PC-3 (cell line): ENCODE measurements around the gene NECAB2. TPM values are rescaled to one million over a fixed set of nuclear protein-coding genes. Genes with fewer than 3 reads are reported as not detected.

Experiments used
- ATAC-seq: fragments of 200-7000 bp; cut with Tn5 transposase; 2 replicates; pipeline ENCODE4 v1.9.1; 2020; ENCODE audit warnings: mild to moderate bottlenecking, moderate library complexity
- BruUV-seq: library from RNA; stranded (reverse); fragments of 400-500 nt; replicated peaks from 2 replicates; lab custom pipeline; 2021; lab: Mats Ljungman, UMichigan
- CTCF ChIA-PET: fragments of 300-600 bp; sonication (Branson Sonifier 250); formaldehyde crosslinking; loops from one replicate; lab custom pipeline; 2022; ENCODE audit warnings: antibody characterized with exemption; lab: Charles Lee
- POLR2A ChIA-PET: fragments of 300-600 bp; sonication (Branson Sonifier 250); formaldehyde crosslinking; loops from one replicate; lab custom pipeline; 2022; ENCODE audit warnings: antibody characterized with exemption; ENCODE audit not compliant: unreplicated experiment; lab: Charles Lee
- DNase-seq: peaks from one replicate; pipeline ENCODE4 v3.0.0-alpha.2; 2015
- H2AFZ ChIP-seq: fragments of 300-600 bp; sonication (generic); 2 replicates; pipeline ENCODE4 v1.6.0; 2016; ENCODE audit warnings: antibody characterized with exemption, low read length
- H3F3A ChIP-seq: fragments of 300-600 bp; sonication (generic); one replicate; pipeline ENCODE4 v1.6.0; 2017; ENCODE audit warnings: antibody characterized with exemption, low read length, control low read depth, mild to moderate bottlenecking; ENCODE audit not compliant: unreplicated experiment
- H3K27ac ChIP-seq: fragments of 300-600 bp; sonication (generic); 2 replicates; pipeline ENCODE4 v1.5.1; 2016; ENCODE audit warnings: mild to moderate bottlenecking, low read length
- H3K27me3 ChIP-seq: fragments of 300-600 bp; sonication (generic); 2 replicates; pipeline ENCODE4 v1.6.1; 2016; ENCODE audit warnings: low read length, mixed read lengths
- H3K36me3 ChIP-seq: fragments of 300-600 bp; sonication (generic); 2 replicates; pipeline ENCODE4 v1.6.1; 2016; ENCODE audit warnings: low read depth, mixed run types, low read length, mixed read lengths
- H3K4me1 ChIP-seq: fragments of 300-600 bp; sonication (generic); 2 replicates; pipeline ENCODE4 v1.5.1; 2016; ENCODE audit warnings: low read length; ENCODE audit not compliant: insufficient read depth
- H3K4me2 ChIP-seq: fragments of 300-600 bp; sonication (generic); 2 replicates; pipeline ENCODE4 v1.6.0; 2016; ENCODE audit warnings: low read length
- H3K4me3 ChIP-seq: fragments of 300-600 bp; sonication (generic); 2 replicates; pipeline ENCODE4 v1.5.1; 2016; ENCODE audit warnings: mild to moderate bottlenecking, low read length, mixed read lengths
- H3K79me2 ChIP-seq: fragments of 300-600 bp; sonication (generic); 2 replicates; pipeline ENCODE4 v1.6.1; 2017; ENCODE audit warnings: low read length, mixed read lengths
- H3K9ac ChIP-seq: fragments of 300-600 bp; sonication (generic); 2 replicates; pipeline ENCODE4 v1.6.0; 2016; ENCODE audit warnings: mild to moderate bottlenecking, low read length
- H3K9me2 ChIP-seq: fragments of 300-600 bp; sonication (generic); replicated peaks from 2 replicates; pipeline ENCODE4 v1.6.1; 2016; ENCODE audit warnings: mixed run types, low read length, mixed read lengths
- H3K9me3 ChIP-seq: fragments of 300-600 bp; sonication (generic); 2 replicates; pipeline ENCODE4 v1.6.1; 2016; ENCODE audit warnings: low read length, mixed read lengths
- H4K20me1 ChIP-seq: fragments of 300-600 bp; sonication (generic); 2 replicates; pipeline ENCODE4 v1.6.1; 2016; ENCODE audit warnings: low read length, mixed read lengths
- CTCF ChIP-seq: fragments of 300-600 bp; sonication (generic); conservative IDR thresholded peaks from 2 replicates; pipeline ENCODE4 v1.5.1; 2017; ENCODE audit warnings: antibody characterized with exemption, low read depth, mild to moderate bottlenecking, low read length
- EZH2 ChIP-seq: fragments of 300-600 bp; sonication (generic); IDR thresholded peaks from one replicate; pipeline ENCODE4 v1.6.1; 2017; ENCODE audit warnings: antibody characterized with exemption, mild to moderate bottlenecking, low read length; ENCODE audit not compliant: unreplicated experiment
- EZH2phosphoT487 ChIP-seq: fragments of 300-600 bp; sonication (generic); IDR thresholded peaks from 2 replicates; pipeline ENCODE4 v1.6.1; 2018; ENCODE audit warnings: mild to moderate bottlenecking, antibody characterized with exemption, low read length, borderline replicate concordance
- intact Hi-C: fragments of 100-400 bp; cut with micrococcal nuclease; formaldehyde crosslinking; loops from 2 replicates; pipeline ENCODE4 v1.9.0; 2023
- total RNA-seq: library from RNA; depleted of rRNA; stranded (reverse); fragments of >200 nt; gene quantifications from 2 replicates; pipeline ENCODE4 v1.2.3, GENCODE V29; 2014

Gene NECAB2
- total RNA-seq, 1 experiment from 2014 or later, result 0.22 TPM

GRCh38 chr16:83957296-83957855, 10.7 kb upstream of the NECAB2 start:
- H3K36me3 ChIP-seq, result no peaks in the 10 kb centered on the region; the same call in 1 of the 2 replicates
- peaks cover 18% of the 10 kb centered on the region for H3K79me2 ChIP-seq
- intact Hi-C loops, result loop anchor here (5.0 kb wide), 2 partner anchors 105 to 220 kb away; no protein-coding TSS in a partner anchor
- H2AFZ ChIP-seq, result no peak overlapping the region
- ChIA-PET CTCF (interaction anchor here (0.5 kb wide), 1 partner anchor 231 kb away, joined by 4 read pairs; no protein-coding TSS in a partner anchor), POLR2A (no interaction called here)
- peaks cover 14% of the 10 kb centered on the region for H3K4me1 ChIP-seq
- H3F3A ChIP-seq, result no peaks in the 10 kb centered on the region
- no peaks in the 10 kb centered on the region for H3K27me3 ChIP-seq
- no peaks in the 10 kb centered on the region for H3K9me2 ChIP-seq
- DNase-seq (no peak), ATAC-seq (no peak)
- no peak overlapping the region for H3K9ac ChIP-seq
- no TSS peak for BruUV-seq
- no peaks in the 10 kb centered on the region for H4K20me1 ChIP-seq
- no peak overlapping the region for H3K4me3 ChIP-seq
- TF ChIP-seq EZH2phosphoT487, result no peak
- no peak for TF ChIP-seq EZH2
- no peak for TF ChIP-seq CTCF
- H3K27ac ChIP-seq, result no peak overlapping the region
- no peaks in the 10 kb centered on the region for H3K9me3 ChIP-seq
- no peak overlapping the region for H3K4me2 ChIP-seq

GRCh38 chr16:83958137-83958845, 9.8 kb upstream of the NECAB2 start:
- Histone ChIP-seq H3K9me2 (no peaks in the 10 kb centered on the region), H3K79me2 (peaks cover 18% of the 10 kb centered on the region), H3K27me3 (no peaks in the 10 kb centered on the region), H3K4me1 (peaks cover 9% of the 10 kb centered on the region), H3K27ac (no peak overlapping the region), H3F3A (no peaks in the 10 kb centered on the region), H3K9ac (no peak overlapping the region), H3K9me3 (no peaks in the 10 kb centered on the region), H3K36me3 (no peaks in the 10 kb centered on the region; the same call in 1 of the 2 replicates), H4K20me1 (no peaks in the 10 kb centered on the region), H3K4me2 (no peak overlapping the region), H2AFZ (no peak overlapping the region), H3K4me3 (no peak overlapping the region)
- no peak for TF ChIP-seq EZH2
- no peak for TF ChIP-seq CTCF
- TF ChIP-seq EZH2phosphoT487, result no peak
- DNase-seq (no peak), ATAC-seq (no peak)
- ChIA-PET POLR2A (no interaction called here), CTCF (interaction anchor here (0.5 kb wide), 1 partner anchor 108 kb away, joined by 4 read pairs; no protein-coding TSS in a partner anchor)
- intact Hi-C loops, result loop anchor here (5.0 kb wide), 2 partner anchors 104 to 219 kb away; no protein-coding TSS in a partner anchor
- BruUV-seq, result no TSS peak
